GM18517 (cell line): Measurements from ENCODE around the gene TNFSF15.

Experiments
- ATAC-seq: cut with Tn5 transposase; IDR thresholded peaks from one replicate; pipeline ENCODE4 v1.9.1; 2021; ENCODE audit warnings: mild to moderate bottlenecking, moderate library complexity; ENCODE audit not compliant: unreplicated experiment

Gene TNFSF15

DNA sequence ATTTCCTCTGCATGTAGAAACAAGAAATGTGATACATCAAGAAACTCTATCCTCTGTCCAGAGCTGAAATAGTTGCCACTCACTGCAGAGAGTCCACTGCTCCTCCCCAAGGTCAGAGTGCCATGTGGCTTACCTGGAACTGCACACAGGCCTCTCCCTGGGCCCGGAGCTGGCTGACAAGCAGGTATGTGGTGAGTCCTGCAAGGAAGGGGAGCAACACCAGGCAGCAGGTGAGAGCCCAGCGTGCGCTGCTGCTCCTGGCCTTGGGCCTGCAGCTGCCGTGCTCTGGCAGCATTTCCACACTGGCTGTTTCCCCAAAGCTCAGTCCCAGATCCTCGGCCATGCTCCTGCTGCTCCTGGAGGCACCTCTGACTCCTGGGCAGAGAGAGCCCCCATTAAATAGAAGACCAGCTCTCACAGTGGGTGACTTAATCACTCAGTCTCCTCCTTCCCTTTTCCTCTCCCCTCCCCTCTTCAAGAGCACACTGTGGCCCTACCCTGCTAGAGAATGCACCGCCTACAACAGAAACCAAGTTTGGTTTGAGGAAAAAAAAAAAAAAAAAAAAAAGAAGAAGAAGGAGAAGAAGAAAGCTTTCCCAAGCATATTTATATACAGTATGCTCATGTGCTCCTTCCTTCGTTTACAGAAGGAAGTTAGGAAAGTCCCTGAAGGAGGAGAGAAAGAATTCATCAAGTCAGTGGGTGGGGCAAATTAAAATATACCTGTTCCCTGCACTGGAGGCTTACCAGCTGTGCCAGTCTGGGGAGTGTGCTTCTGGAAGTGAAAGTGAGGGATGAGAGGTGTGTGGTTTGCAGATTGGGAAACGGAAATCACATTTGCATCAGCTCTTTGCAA, at the start of gene TNFSF15:
Gene TNFSF15, minus strand, starts transcription at position 370 of the 856 bp plus-strand sequence. Its CDS starts 27 bp downstream, at position 343.
- ATAC-seq, result peak; percentile 95

DNA sequence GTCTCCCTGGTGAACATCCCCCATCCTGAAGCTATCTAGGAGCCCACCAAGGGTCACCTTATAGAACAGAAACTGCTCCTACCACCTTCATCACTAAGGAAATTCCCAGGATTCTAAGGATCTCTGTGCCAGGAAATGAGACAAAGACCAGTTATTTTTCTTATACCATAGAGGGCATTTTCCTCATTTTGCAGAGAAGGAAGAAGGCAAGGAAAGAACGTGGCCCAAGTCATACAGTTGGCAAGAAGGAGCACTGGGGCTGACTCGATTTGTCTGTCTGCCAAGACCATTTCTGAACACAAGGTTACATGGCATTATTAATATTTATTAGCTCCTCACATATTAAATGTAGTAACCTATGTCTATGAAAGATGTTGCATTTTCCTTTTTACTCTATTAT, 49.6 kb upstream of the TNFSF15 start:
- ATAC-seq, result no peak

DNA sequence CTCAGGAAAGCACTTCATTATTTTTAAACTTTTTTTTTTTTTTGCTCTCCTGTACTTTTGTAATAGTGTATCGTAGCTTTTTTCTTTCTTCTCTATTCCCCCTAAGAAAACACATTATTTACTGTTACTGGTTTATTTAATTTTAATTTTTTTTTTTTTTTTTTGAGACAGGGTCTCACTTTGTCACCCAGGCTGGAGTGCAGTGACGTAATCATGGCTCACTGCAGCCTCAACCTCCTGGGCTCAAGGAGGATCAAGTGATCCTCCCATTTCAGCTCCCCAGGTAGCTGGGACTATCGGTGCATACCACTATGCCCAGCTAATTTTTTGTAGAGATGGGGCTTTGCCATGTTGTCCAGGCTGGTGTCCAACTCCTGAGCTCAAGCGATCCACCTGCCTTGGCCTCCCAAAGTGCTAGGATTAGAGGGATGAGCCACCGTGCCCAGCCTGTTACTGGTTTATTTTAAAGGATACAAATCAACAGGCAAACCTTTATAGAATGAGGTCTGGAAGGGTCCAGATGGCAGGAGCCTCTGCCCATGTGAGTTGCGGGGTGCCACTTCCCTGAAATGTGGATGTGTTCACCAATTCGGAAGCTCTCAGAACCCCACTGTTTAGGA, 49.0 kb upstream of the TNFSF15 start:
- no peak for ATAC-seq

DNA sequence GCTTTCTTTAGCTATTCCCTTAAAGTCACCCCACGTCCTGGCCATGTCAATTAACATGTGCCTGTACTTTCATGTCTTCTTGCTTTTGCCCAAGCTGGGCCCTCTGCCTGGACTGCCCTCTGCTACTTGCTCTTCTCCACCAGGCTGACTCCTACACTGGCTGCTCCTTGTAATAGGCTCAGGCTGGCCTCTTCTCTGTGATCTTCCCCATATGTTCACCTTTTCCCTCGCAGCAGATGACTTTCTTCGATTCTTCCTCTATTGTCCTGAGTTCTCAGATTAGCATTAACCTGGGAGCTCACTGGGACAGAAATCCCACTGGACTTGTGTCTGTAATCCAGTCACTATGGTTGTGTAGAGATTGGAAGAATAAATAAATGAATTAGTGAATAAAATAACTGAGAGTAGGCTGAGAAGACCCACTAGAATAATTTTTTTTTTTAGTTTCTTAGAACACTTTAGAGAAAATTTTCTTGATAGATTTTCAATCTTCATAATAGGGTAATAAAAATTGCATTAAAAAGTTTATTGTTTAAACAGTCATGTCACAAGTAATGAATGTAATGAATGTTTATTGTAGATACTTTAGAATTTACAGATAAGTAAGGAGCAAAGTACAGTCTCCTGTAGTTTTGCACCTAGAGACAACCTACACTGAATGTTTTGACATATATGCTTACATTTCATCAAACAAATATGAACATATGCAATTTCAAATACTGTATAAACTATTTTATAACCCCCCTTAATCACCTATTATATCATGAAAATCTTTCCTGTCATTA, 47.4 kb upstream of the TNFSF15 start:
- ATAC-seq, result no peak

DNA sequence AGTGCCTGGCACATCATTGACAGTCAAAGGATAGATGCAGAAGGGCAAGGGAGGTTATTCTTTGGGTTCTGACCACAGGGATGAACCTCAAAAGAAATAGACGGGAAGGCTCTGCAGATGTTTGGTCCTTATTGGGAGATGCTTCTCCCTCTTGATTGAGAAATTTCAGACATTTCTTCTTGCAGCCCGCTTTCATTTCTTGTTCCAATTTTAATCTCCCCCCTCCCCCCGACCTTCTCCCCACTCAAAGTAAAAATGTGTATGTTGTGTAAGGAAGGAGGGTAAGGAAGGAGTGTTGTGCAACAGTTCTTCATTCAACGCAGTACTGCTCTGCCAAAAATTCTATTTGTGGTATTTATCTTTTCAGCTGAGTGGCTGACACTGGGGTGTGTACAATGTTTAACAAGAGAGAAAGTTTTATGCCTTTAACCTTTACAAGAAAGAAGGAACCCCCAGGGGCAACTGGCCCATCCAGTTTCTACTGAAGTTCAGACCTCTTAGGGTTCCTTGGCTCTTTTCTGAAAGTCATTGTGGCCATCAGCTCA, 46.3 kb upstream of the TNFSF15 start:
- no peak for ATAC-seq

DNA sequence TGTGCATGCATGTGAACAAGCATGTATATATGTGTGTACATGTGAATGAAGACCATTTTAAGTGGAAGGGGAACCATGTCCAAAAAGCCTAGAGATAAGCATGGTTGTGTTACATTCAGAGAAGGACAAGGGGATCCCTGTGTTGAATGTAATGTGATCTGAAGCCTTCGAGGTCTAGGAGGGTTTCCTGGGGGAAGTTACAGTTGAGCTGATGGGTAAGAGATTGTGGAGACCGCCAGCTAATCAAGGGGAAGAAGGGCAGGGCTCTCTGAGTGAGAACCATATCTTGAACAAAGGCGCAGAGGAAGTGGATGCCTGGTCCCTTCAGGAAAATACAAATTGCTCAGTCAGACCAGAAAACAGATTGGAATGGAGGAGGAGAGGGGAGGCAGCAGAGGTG, 45.5 kb upstream of the TNFSF15 start:
- ATAC-seq, result no peak

DNA sequence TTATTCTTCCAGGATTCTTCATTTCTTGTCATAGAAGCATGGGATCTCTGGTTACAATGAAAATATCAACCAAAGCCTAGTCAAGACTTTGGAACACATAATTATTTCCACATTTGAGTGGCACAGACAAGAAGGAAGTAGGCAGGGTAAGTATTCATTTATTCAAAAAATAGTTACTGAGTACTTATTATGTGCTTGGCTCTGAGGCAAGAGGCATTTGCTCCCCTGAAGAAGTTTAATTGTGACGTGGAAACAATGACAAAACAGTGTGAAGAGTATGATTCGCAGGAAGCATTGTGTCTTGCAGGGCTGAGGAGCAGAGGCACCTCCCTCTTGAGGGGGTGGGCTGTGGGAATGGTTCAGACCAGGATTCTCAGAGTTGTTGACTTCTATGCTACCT, 45.0 kb upstream of the TNFSF15 start:
- ATAC-seq, result no peak

DNA sequence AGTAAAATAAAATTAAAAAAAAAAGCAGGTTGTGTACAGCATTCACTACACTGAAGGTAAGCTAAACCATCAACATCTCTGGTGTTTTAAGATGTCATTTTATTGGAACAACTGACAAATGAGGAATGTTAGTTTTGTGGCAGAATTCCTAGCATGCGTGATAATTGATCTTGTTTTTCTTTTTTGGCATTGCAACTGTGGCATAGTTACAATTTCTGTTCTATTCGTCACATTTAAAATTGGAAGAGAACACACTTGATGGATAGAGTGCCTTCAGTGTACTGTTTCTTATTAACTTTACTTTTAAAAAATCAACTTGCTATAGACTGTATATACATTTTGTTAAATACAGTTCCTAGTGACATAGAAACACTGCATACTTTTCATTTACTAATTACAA, 43.6 kb upstream of the TNFSF15 start:
- ATAC-seq, result no peak

DNA sequence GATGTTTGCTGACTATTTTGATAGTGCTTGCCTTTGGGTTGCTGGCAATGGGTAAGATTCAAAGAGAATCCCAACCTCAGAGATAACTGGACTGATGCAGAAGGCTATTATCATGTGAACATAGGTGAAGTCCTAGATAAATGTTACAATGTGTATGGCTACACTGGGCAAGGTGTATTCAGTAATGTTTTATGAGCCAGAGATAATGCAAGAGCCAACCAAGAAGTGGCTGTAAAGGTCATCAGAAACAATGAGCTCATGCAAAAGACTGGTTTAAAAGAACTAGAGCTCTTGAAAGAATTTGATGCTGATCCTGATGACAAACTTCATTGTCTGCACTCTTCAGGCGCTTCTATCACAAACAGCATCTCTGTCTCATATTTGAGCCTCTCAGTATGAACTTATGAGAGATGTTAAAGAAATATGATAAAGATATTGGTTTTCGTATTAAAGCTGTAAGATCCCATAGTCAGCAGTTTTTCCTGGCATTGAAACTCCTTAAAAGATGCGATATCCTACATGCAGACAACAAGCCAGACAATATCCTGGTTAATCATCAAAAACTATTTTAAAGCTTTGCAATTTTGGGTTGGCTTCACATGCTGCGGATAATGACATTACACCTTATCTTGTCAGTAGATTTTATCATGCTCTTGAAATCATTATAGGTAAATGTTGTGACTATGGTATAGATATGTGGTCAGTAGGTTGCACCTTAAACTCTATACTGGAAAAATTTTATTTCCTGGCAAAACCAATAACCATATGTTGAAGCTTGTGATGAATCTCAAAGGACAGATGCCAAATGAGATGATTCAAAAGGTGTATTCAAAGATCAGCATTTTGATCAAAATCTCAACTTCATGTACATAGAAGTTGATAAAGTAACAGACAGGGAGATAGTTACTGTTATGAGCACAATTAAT, 41.9 kb upstream of the TNFSF15 start:
- no peak for ATAC-seq

DNA sequence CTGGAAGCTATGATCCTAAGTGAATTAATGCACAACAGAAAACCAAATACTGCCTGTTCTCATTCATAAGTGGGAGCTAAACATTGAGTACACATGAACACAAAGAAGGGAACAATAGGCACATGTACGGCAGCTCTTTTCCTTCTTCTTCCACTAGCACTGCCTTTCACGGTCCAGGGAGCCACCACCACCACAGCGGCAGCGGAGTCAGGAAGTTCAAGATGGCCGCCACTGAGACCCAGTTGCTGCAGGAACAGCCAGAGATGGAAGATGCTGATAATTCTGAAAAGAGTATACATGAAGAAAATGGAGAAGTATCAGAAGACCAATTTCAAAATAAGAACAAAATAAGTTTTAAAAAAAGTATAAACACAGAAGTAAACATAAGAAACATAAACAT, 39.5 kb upstream of the TNFSF15 start:
- ATAC-seq, result no peak

DNA sequence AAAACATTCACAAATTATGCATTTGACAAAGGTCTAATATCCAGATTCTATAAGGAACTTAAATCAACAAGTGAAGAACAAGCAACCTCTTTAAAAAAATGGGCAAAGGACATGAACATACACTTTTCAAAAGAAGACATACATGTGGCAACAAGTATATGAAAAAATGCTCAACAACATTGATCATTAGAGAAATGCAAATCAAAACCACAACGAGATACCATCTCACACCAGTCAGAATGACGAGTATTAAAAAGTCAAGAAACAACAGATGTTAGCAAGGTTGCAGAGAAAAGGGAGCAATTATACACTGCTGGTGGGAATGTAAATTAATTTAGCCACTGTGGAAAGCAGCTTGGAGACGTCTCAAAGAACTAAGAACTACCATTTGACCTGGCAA, 38.9 kb upstream of the TNFSF15 start:
- no peak for ATAC-seq

DNA sequence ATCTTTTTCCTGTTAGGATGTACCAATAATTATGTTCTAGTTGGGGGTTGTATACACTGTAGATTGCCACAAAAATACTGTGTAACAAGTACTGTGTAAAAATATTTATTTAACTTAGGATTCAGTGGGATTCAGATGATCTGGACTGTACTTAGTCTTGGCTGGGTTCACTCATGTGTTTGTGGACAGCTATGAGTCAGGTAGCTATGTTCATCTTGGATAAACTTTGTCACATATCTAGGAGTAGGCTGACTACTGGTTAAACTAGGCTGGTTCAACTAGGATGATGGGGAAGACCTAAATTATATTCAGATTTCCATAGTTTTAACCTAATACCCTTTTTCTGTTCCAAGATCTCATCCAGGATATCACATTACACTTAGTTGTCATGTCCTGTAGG, 32.1 kb upstream of the TNFSF15 start:
- no peak for ATAC-seq

DNA sequence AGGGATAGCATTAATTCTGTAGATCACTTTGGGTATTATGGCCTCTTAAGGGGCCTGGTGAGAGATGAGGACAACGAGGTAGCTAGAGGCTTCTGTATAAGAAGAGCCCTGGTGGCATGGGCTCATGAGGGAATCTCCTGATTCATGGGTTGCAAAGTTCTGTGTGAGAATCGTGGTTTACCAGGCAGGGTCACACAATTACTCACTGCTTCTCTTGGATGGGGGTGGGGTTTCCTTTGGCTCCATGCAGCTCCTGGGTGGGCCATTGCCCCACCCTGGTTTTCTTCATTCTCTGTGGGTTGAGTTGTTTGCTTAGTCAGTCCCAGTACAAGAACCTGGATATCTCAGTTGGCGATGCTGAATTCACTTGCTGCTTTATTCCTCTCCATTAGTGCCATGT, 30.9 kb upstream of the TNFSF15 start:
- ATAC-seq, result no peak

DNA sequence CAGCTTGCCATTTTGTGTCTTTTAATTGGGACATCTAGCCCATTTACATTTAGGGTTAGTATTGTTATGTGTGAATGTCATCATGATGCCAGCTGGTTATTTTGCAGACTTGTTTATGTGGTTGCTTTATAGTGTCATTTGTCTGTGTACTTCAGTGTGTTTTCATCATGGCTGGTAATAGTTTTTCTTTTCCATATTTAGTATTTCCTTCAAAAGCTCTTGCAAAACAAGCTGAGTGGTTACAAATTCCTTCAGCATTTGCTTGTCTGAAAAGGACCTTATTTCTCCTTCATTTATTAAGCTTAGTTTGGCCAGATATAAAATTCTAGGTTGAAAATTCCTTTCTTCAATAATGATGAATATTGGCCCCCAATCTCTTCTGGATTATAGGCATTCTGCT, 28.5 kb upstream of the TNFSF15 start:
- no peak for ATAC-seq

DNA sequence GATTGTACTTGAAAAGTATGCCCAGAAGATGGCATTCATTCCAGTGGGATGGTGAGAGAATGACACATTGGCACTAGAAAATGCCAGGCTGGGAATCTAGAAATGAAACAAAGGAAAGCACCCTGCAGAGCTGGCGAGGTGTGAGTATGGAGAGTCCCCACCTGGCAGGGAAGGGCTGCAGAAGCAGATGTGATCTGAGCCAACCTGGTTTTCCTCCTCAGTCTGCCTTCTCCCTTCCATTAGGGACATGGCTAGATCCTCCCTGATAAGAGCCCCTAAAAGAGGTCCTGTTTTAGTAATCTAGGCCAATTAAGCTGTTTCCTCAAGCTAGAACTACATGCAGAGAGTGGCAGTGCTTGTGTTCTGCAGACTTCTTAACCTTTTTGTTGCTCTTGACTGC, 24.7 kb upstream of the TNFSF15 start:
- no peak for ATAC-seq

DNA sequence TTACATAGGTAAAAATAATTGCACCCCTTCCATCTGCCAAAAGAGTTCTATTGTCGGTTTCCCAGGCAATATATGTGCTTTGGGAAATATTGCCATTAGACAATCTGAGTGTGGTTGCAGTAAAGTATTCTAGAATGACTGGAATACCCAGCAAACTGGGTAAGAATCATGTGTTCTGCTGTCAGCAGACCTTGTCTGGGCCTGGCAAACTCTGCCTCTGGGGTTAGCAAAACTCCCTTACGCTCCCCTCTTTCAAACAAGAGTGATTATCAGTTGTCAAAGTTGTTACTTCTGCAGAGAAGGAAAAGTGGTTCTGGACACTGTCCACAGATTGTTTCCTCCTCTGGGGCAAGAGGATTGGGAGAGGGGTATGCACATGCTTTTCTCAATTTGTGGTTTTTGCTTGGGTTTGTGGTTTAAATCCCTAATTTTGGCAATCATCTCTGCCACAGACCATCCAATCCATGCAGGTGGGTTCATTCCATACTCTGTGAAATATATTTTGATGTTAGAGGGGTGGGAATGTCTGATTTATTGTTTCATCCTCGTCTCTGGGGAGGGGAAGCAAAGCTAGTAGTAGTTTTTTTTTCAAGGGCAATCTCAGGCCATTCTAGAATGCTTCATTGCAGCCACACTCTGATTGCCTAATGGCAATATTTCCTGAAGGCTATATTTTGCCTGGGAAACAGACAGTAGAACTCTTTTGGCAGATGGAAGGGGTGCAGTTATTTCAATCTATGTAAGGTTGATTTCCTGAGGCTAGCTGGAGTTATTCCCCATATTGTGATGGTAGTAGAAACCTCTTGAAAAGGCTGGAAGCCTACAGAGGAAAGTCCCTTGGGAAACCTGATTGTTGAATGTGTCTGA, 24.0 kb upstream of the TNFSF15 start:
- ATAC-seq, result no peak

DNA sequence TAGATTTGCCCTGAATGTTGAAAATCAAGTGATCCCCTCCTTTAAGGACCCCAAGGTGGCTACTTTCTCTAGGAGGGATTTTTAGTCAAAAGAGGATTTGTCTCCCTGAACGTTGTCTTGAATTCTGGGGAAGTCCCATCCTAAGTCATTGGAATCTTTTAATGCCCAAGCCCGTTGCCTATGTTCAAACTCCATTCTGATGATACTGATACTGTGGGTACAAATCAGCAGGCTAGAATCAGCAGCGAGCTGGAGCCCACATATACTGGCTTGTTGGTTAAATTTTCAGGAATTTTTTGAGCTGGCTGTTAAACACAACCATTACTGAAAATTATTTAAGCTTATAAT, 22.4 kb upstream of the TNFSF15 start:
- ATAC-seq, result no peak

DNA sequence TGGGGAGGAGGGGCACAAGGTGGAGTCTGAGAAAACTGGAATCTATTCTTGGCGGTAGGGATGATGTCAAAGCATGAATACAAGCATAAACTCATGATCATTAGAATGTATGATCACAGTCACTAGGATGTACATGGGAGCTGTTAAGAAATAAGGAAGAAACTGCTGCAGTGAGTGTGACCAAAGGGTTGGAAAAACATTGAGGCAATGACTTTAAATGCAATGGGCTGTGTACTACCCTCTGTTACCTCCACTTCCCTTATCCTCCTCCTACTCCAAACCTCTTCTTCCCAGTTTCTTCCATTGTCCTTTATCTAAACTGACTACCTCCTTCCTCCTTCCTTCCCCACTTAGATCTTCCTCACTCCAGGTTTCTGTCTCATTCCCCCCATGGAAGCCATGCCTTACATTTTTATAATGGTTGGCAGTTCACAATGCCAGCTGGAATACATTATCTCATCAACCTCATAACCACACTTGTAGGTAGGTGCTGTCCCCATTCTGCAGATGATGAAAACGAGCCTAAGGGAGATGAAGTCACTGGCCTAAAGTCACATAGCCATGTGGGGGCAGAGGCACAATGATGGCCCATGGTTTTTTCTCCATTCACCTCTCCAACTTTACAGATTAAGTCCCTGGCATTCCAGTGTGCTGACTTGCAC, 21.9 kb upstream of the TNFSF15 start:
- no peak for ATAC-seq

DNA sequence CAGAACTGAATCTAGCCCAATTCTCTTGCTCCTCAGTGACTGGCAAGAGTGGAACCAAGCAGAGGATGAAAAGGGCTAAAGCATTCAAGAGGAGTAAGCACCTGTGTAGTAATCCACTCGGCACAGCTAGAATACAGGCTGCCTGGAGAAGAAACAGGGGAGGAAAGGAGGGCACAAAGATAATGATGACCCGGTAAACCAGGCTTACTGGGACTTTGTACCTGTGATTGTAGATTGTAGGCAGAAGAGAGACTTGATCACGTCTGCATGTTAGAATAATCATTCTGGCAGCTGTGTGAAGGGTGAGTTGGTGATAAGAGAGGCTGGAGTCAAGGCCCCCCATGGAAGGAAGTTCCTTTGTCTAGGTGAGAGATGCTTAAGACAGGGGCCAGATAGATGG, 20.6 kb upstream of the TNFSF15 start:
- ATAC-seq, result no peak
